ENCODE results near the gene OBP2B.
A peak's percentile ranks its signal among the peaks of the same experiment; 100 is the strongest.

The OBP2B gene

GRCh38 chr9:133246991-133247390, 37.9 kb upstream of the OBP2B start:
- DNase-seq (ENCODE audit: low spot score), result no peak
- TF ChIP-seq, protein P1, sequence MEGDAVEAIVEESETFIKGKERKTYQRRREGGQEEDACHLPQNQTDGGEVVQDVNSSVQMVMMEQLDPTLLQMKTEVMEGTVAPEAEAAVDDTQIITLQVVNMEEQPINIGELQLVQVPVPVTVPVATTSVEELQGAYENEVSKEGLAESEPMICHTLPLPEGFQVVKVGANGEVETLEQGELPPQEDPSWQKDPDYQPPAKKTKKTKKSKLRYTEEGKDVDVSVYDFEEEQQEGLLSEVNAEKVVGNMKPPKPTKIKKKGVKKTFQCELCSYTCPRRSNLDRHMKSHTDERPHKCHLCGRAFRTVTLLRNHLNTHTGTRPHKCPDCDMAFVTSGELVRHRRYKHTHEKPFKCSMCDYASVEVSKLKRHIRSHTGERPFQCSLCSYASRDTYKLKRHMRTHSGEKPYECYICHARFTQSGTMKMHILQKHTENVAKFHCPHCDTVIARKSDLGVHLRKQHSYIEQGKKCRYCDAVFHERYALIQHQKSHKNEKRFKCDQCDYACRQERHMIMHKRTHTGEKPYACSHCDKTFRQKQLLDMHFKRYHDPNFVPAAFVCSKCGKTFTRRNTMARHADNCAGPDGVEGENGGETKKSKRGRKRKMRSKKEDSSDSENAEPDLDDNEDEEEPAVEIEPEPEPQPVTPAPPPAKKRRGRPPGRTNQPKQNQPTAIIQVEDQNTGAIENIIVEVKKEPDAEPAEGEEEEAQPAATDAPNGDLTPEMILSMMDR (IDR thresholded peaks at IDR 0.05; ENCODE audit: extremely low read depth, missing control alignments), result no peak

DNA sequence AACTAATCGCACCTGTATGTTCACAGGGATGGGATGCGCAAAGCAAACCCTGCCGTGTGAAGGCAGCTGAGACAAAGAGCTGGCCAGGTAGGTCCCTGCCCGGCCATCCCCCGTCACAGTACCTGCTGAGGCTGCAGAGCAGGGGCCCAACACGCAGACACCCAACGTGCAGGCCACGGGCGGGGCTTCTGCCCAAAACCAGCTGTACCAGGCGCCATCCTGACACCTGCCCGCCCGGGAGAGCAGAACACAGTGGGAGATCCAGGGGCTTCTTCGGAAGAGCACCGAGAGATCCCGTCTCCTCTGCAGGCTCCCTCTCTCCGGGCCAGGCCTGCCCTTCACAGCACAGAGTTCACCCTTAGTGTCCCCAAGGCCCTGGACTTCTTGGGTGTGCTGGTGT, 37.5 kb upstream of the OBP2B start:
- DNase-seq (ENCODE audit: low spot score), result no peak
- TF ChIP-seq, protein P1 (IDR thresholded peaks at IDR 0.05; ENCODE audit: extremely low read depth, missing control alignments), result no peak

- no peak for DNase-seq (ENCODE audit: low spot score)
- TF ChIP-seq, protein P1 (IDR thresholded peaks at IDR 0.05; ENCODE audit: extremely low read depth, missing control alignments), result no peak
Observed at GRCh38 chr9:133242991-133243390, 33.9 kb upstream of the OBP2B start.

- TF ChIP-seq, protein P1 (IDR thresholded peaks at IDR 0.05; ENCODE audit: extremely low read depth, missing control alignments), result no peak
- no peak for DNase-seq (ENCODE audit: low spot score)
Observed at GRCh38 chr9:133242241-133242640, 33.2 kb upstream of the OBP2B start.

- TF ChIP-seq, protein P1 (IDR thresholded peaks at IDR 0.05; ENCODE audit: extremely low read depth, missing control alignments), result no peak
- DNase-seq (ENCODE audit: low spot score), result no peak
Observed at GRCh38 chr9:133239533-133240090, 30.6 kb upstream of the OBP2B start.

DNA sequence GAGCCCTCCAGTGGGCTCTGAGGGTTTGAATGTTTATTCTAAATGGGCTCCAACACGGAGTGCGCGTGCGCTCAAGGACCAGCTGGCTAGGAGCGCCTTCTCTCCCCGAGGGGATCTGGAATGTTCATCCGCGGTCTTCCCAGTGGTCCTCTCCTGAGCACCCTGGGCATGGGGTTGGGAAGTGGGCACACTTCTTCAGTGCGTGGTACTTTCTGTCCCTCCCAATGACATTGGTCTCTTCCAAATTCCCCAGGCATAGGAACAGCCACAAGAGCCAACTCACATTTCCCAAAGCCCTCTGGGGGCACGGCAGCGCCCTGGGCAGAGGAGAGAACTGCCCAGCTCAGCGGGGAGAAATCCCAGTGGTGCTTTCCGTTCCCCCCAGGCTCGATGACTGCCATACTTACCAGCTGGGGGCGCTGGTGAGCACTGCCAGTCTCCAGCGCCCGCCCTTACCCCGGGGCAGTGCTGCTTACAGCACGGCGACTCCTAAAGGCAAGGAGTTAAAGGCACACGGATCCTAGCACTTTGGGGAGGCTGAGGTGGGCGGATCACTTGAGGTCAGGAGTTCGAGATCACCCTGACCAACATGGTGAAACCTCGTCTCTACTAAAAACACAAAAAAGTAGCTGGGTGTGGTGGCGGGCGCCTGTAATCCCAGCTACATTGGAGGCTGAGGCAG, 29.9 kb upstream of the OBP2B start:
- peak; percentile 85 for DNase-seq (ENCODE audit: low spot score)
- TF ChIP-seq, protein P1 (IDR thresholded peaks at IDR 0.05; ENCODE audit: extremely low read depth, missing control alignments), result peak; percentile 46

GRCh38 chr9:133238272-133238850, 29.3 kb upstream of the OBP2B start:
- peak; percentile 57 for DNase-seq (ENCODE audit: low spot score)
- TF ChIP-seq, protein P1 (IDR thresholded peaks at IDR 0.05; ENCODE audit: extremely low read depth, missing control alignments), result no peak

All from GM20000 (cell line).